Fibroblast of lung (primary cell): Measurements from ENCODE around the gene SAMSN1. TPM values are rescaled to one million over a fixed set of nuclear protein-coding genes. Genes with fewer than 3 reads are reported as not detected.

Experiments
- DNase-seq, 2 donors: peaks; one replicate each; pipeline versions ENCODE4 v3.0.0 to v3.0.0-alpha.2; 2010; ENCODE audit warnings: low read depth in 2 of 2
- H2AFZ ChIP-seq: 2 replicates; pipeline ENCODE4 v1.5.1; 2012; ENCODE audit warnings: low read length, control low read depth, inconsistent platforms
- H3K27ac ChIP-seq: 2 replicates; pipeline ENCODE4 v1.5.1; 2011; ENCODE audit warnings: low read length, control low read depth; ENCODE audit not compliant: insufficient read depth
- H3K27me3 ChIP-seq: 2 replicates; pipeline ENCODE4 v1.5.1; 2011; ENCODE audit warnings: mild to moderate bottlenecking, low read length; ENCODE audit not compliant: control insufficient read depth, insufficient read depth
- H3K36me3 ChIP-seq: 2 replicates; pipeline ENCODE4 v1.5.1; 2011; ENCODE audit warnings: low read length; ENCODE audit not compliant: control insufficient read depth, insufficient read depth
- H3K4me1 ChIP-seq: 2 replicates; pipeline ENCODE4 v1.5.1; 2011; ENCODE audit warnings: low read length; ENCODE audit not compliant: control insufficient read depth, insufficient read depth; ENCODE audit errors: extremely low read depth
- H3K4me2 ChIP-seq: 2 replicates; pipeline ENCODE4 v1.5.1; 2011; ENCODE audit warnings: low read length, control low read depth; ENCODE audit not compliant: insufficient read depth; ENCODE audit errors: extremely low read depth
- H3K4me3 ChIP-seq, 4 experiments: fragments of 200-600 bp in 1 of 4; sonication (generic) in 1 of 4; replicated peaks in 1 of 4; 2 replicates each; pipeline ENCODE4 v1.5.1; 2011 to 2016; ENCODE audit warnings: low read length in 4 of 4, low read depth in 3 of 4, mild to moderate bottlenecking in 3 of 4, control low read depth in 2 of 4, inconsistent platforms in 1 of 4, mixed read lengths in 1 of 4; ENCODE audit not compliant: insufficient read depth in 1 of 4; ENCODE audit errors: control extremely low read depth in 1 of 4
- H3K79me2 ChIP-seq: 2 replicates; pipeline ENCODE4 v1.5.1; 2012; ENCODE audit warnings: mild to moderate bottlenecking, low read length, inconsistent platforms; ENCODE audit not compliant: control insufficient read depth, insufficient read depth
- H3K9ac ChIP-seq: 2 replicates; pipeline ENCODE4 v1.5.1; 2011; ENCODE audit warnings: mild to moderate bottlenecking, low read length, control low read depth; ENCODE audit not compliant: insufficient read depth
- H3K9me3 ChIP-seq: 2 replicates; pipeline ENCODE4 v1.5.1; 2012; ENCODE audit warnings: low read depth, low read length; ENCODE audit not compliant: control insufficient read depth, insufficient read depth
- H4K20me1 ChIP-seq: 2 replicates; pipeline ENCODE4 v1.5.1; 2011; ENCODE audit warnings: low read length; ENCODE audit not compliant: control insufficient read depth, insufficient read depth; ENCODE audit errors: extremely low read depth
- CTCF ChIP-seq, 2 donors: IDR thresholded peaks in 1 of 2; conservative IDR thresholded peaks in 1 of 2; 1 replicate in 1 of 2; 2 replicates in 1 of 2; pipeline ENCODE4 v1.5.1; 2011 to 2012; ENCODE audit warnings: low read length in 2 of 2, control low read depth in 1 of 2, inconsistent platforms in 1 of 2, low read depth in 1 of 2, mild to moderate bottlenecking in 1 of 2
- EZH2 ChIP-seq: IDR thresholded peaks from 2 replicates; pipeline ENCODE4 v1.5.1; 2012; ENCODE audit warnings: low read length, control low read depth, mild to moderate bottlenecking; ENCODE audit errors: missing control alignments
- polyA plus RNA-seq, 2 donors: library from polyadenylated mRNA; depleted of rRNA in 1 of 2; stranded (reverse) in 1 of 2; unstranded in 1 of 2; fragments of >200 nt; gene quantifications; 2 replicates each; pipeline ENCODE4 v1.2.1, GENCODE V29; 2011 to 2012; ENCODE audit warnings: missing spikeins in 1 of 2
- total RNA-seq: library from RNA; depleted of rRNA; stranded (reverse); fragments of >200 nt; gene quantifications from 2 replicates; pipeline ENCODE4 v1.2.1, GENCODE V29; 2014

SAMSN1 gene
- total and polyA plus RNA-seq, 2 donors (not counting 1 experiment from before 2014, with no cell fraction given) = not detected

DNA sequence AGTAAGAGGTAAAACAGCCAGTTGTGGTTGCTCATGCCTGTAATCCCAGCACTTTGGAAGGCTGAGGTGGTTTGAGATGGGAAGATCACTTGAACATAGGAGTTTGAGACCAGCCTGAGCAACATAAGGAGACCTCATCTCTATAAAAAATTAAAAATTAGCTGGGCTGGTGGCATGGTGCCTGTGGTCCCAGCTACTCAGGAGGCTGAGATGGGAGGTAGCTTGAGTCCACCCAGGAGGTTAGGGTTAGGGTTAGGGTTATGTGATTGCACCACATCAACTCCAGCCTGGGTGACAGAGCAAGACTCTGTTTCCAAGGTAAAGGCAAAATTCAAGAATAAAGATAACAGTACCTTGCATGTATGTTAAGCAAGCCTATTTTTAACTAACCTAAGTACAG is 3.5 kb downstream of the SAMSN1 start:
- TF ChIP-seq CTCF (conservative IDR thresholded peaks at IDR 0.05 in 1 of 2, IDR thresholded peaks at IDR 0.05 in 1 of 2; ENCODE audit: low read depth in 1 of 2, low read length in 2 of 2) (no peak), EZH2 (no peak)
- H4K20me1 ChIP-seq = no peaks in the 10 kb centered on the region
- H3K4me2 ChIP-seq = no peak overlapping the region
- no peaks in the 10 kb centered on the region for H3K4me1 ChIP-seq
- H3K36me3 ChIP-seq = no peaks in the 10 kb centered on the region
- H3K27me3 ChIP-seq = no peaks in the 10 kb centered on the region
- H2AFZ ChIP-seq = no peak overlapping the region
- H3K79me2 ChIP-seq = no peaks in the 10 kb centered on the region
- no peak overlapping the region for H3K4me3 ChIP-seq
- H3K9me3 ChIP-seq = no peaks in the 10 kb centered on the region
- H3K9ac ChIP-seq = no peak overlapping the region
- DNase-seq = no peak
- no peak overlapping the region for H3K27ac ChIP-seq

DNA sequence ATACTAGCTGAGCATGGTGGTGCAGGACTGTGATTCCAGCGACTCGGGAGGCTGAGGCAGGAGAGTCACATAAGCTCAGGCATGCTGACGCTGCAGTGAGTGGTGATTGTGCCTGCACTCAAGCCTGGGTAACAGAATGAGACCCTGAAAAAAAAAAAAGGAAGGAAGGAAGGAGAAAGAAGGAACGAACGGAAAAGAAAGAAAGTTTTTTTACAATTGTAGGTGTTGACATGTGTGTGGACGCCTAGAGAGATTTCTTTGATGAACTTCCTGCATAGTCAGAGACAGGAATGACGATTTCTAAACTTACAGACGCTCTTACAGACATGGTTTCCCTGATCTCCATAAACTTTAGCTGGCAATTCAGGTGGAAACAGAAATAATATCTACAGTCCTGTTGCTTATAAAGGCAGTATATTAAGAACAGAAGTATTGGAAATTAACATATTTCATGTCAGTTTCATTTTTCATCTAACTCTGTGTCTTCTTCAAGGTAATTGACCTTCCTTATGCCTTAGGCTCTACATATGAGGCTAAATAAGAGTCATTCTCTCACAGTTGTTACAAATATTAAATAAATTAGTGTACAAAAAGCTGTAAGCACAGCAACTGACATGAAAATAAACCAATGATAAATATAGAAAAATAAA is 4.1 kb downstream of the SAMSN1 start:
- TF ChIP-seq EZH2 = no peak
- TF ChIP-seq CTCF (conservative IDR thresholded peaks at IDR 0.05 in 1 of 2, IDR thresholded peaks at IDR 0.05 in 1 of 2; ENCODE audit: low read depth in 1 of 2, low read length in 2 of 2) = no peak
- no peak overlapping the region for H3K9ac ChIP-seq
- H3K4me1 ChIP-seq = no peaks in the 10 kb centered on the region
- no peaks in the 10 kb centered on the region for H3K79me2 ChIP-seq
- no peaks in the 10 kb centered on the region for H4K20me1 ChIP-seq
- no peaks in the 10 kb centered on the region for H3K27me3 ChIP-seq
- no peak overlapping the region for H2AFZ ChIP-seq
- no peak overlapping the region for H3K27ac ChIP-seq
- DNase-seq = no peak
- H3K9me3 ChIP-seq = no peaks in the 10 kb centered on the region
- H3K4me2 ChIP-seq = no peak overlapping the region
- no peak overlapping the region for H3K4me3 ChIP-seq
- H3K36me3 ChIP-seq = no peaks in the 10 kb centered on the region

DNA sequence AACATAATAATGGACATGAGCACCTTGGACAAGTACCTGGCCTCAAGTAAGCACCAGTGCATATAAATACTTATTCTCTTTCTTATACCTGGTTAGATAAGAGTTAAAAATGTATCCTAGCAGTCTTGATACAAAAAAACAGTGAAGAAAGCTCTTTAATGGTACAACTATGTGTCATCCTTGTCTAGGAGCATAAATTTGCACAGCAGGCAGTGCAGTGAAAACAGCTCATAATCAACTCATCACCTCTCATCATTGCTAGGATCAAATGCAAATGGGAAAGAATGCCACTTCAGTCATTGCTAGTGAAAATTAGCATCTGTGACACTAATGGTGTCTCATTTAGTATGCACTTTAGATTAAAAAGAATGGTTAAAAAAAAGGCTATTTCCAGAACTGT is 7.6 kb downstream of the SAMSN1 start:
- DNase-seq = no peak
- no peak overlapping the region for H3K4me2 ChIP-seq
- H3K36me3 ChIP-seq = no peaks in the 10 kb centered on the region
- no peak overlapping the region for H3K4me3 ChIP-seq
- H3K9me3 ChIP-seq = no peaks in the 10 kb centered on the region
- no peak overlapping the region for H3K27ac ChIP-seq
- TF ChIP-seq CTCF (conservative IDR thresholded peaks at IDR 0.05 in 1 of 2, IDR thresholded peaks at IDR 0.05 in 1 of 2; ENCODE audit: low read depth in 1 of 2, low read length in 2 of 2) (no peak), EZH2 (no peak)
- H2AFZ ChIP-seq = no peak overlapping the region
- no peaks in the 10 kb centered on the region for H4K20me1 ChIP-seq
- no peaks in the 10 kb centered on the region for H3K79me2 ChIP-seq
- no peaks in the 10 kb centered on the region for H3K27me3 ChIP-seq
- no peak overlapping the region for H3K9ac ChIP-seq
- no peaks in the 10 kb centered on the region for H3K4me1 ChIP-seq
